WTC11 (cell line): ENCODE measurements around the gene ZNF282. TPM values are rescaled to one million over a fixed set of nuclear protein-coding genes. Genes with fewer than 3 reads are reported as not detected.

ENCODE experiments used
- ATAC-seq: fragments of 200-7000 bp; cut with Tn5 transposase; 2 replicates; pipeline ENCODE4 v1.10.0; 2021; ENCODE audit warnings: mild to moderate bottlenecking, moderate library complexity
- CTCF ChIA-PET: fragments of 300-600 bp; sonication (Branson Sonifier 250); formaldehyde crosslinking; loops from one replicate; lab custom pipeline; 2021; ENCODE audit warnings: antibody characterized with exemption; lab: Charles Lee
- POLR2A ChIA-PET: fragments of 350-600 bp; sonication (Branson Sonifier 250); formaldehyde crosslinking; loops from one replicate; lab custom pipeline; 2021; ENCODE audit warnings: antibody characterized with exemption; lab: Charles Lee
- DNase-seq: peaks from one replicate; pipeline ENCODE4 v3.0.0; 2021; ENCODE audit warnings: low spot score
- H3K27ac Mint-ChIP-seq: 2 replicates; pipeline ENCODE4 v1.8.0; 2021; ENCODE audit warnings: mixed read lengths
- H3K27me3 Mint-ChIP-seq: 2 replicates; pipeline ENCODE4 v1.8.0; 2021; ENCODE audit warnings: low read depth, mild to moderate bottlenecking, moderate library complexity, mixed read lengths
- H3K36me3 Mint-ChIP-seq: 2 replicates; pipeline ENCODE4 v1.8.0; 2021; ENCODE audit warnings: mixed read lengths
- H3K4me1 Mint-ChIP-seq: 2 replicates; pipeline ENCODE4 v1.8.0; 2022; ENCODE audit warnings: mixed read lengths
- H3K4me3 Mint-ChIP-seq: 2 replicates; pipeline ENCODE4 v1.8.0; 2021; ENCODE audit warnings: mild to moderate bottlenecking, moderate library complexity, mixed read lengths
- H3K9me3 Mint-ChIP-seq: 2 replicates; pipeline ENCODE4 v1.8.0; 2021; ENCODE audit warnings: mixed read lengths
- CREB1 ChIP-seq: sonication (generic); formaldehyde crosslinking; IDR thresholded peaks from 2 replicates; pipeline ENCODE4 v1.8.0; 2023; ENCODE audit warnings: mild to moderate bottlenecking, missing genetic modification reagents
- ELF4 ChIP-seq: sonication (generic); formaldehyde crosslinking; IDR thresholded peaks from 2 replicates; pipeline ENCODE4 v1.8.1; 2022; ENCODE audit warnings: low read depth, mild to moderate bottlenecking, moderate library complexity, missing genetic modification reagents
- EMX1 ChIP-seq: fragments of 250-450 bp; sonication (Bioruptor Pico); IDR thresholded peaks from 2 replicates; pipeline ENCODE4 v1.8.0; 2021; ENCODE audit warnings: mild to moderate bottlenecking
- ESRRA ChIP-seq: sonication (generic); formaldehyde crosslinking; IDR thresholded peaks from 2 replicates; pipeline ENCODE4 v1.8.1; 2022; ENCODE audit warnings: mild to moderate bottlenecking, missing genetic modification reagents, borderline replicate concordance
- ETV6 ChIP-seq: sonication (generic); formaldehyde crosslinking; IDR thresholded peaks from 2 replicates; pipeline ENCODE4 v1.8.1; 2022; ENCODE audit warnings: mild to moderate bottlenecking, missing genetic modification reagents
- FOXJ3 ChIP-seq: sonication (generic); formaldehyde crosslinking; IDR thresholded peaks from 2 replicates; pipeline ENCODE4 v1.9.0; 2021; ENCODE audit warnings: missing genetic modification reagents, mild to moderate bottlenecking, borderline replicate concordance
- FOXK1 ChIP-seq: sonication (generic); formaldehyde crosslinking; IDR thresholded peaks from 2 replicates; pipeline ENCODE4 v1.8.0; 2022; ENCODE audit warnings: mild to moderate bottlenecking, moderate library complexity, missing genetic modification reagents
- FOXP1 ChIP-seq: sonication (generic); formaldehyde crosslinking; IDR thresholded peaks from 2 replicates; pipeline ENCODE4 v1.8.0; 2022; ENCODE audit warnings: missing genetic modification reagents, mild to moderate bottlenecking, moderate library complexity, borderline replicate concordance
- GABPB1 ChIP-seq: sonication (generic); formaldehyde crosslinking; IDR thresholded peaks from 2 replicates; pipeline ENCODE4 v1.8.1; 2023; ENCODE audit warnings: mild to moderate bottlenecking, missing genetic modification reagents
- GTF2I ChIP-seq: fragments of 250-450 bp; sonication (Bioruptor Pico); conservative IDR thresholded peaks from 2 replicates; pipeline ENCODE4 v1.4.0; 2021; ENCODE audit warnings: mild to moderate bottlenecking
- IRF2 ChIP-seq: sonication (generic); formaldehyde crosslinking; IDR thresholded peaks from 2 replicates; pipeline ENCODE4 v1.8.0; 2022; ENCODE audit warnings: low read depth, missing genetic modification reagents, borderline replicate concordance
- JUN ChIP-seq: sonication (generic); formaldehyde crosslinking; IDR thresholded peaks from 2 replicates; pipeline ENCODE4 v1.8.0; 2023; ENCODE audit warnings: mild to moderate bottlenecking, missing genetic modification reagents
- KAT7 ChIP-seq: sonication (generic); formaldehyde crosslinking; IDR thresholded peaks from 2 replicates; pipeline ENCODE4 v1.8.1; 2023; ENCODE audit warnings: missing genetic modification reagents, mild to moderate bottlenecking, borderline replicate concordance
- MYBL2 ChIP-seq: sonication (generic); formaldehyde crosslinking; IDR thresholded peaks from 2 replicates; pipeline ENCODE4 v1.8.1; 2023; ENCODE audit warnings: mild to moderate bottlenecking, moderate library complexity, missing genetic modification reagents
- NFYB ChIP-seq: sonication (generic); formaldehyde crosslinking; conservative IDR thresholded peaks from 2 replicates; pipeline ENCODE4 v1.8.0; 2022; ENCODE audit warnings: low read depth, missing genetic modification reagents
- NR2C2 ChIP-seq: sonication (generic); formaldehyde crosslinking; IDR thresholded peaks from 2 replicates; pipeline ENCODE4 v1.8.0; 2022; ENCODE audit warnings: mild to moderate bottlenecking, missing genetic modification reagents
- NR3C1 ChIP-seq: sonication (generic); formaldehyde crosslinking; conservative IDR thresholded peaks from 2 replicates; pipeline ENCODE4 v1.8.1; 2023; ENCODE audit warnings: low read depth, mild to moderate bottlenecking, missing genetic modification reagents
- PRRX2 ChIP-seq: fragments of 250-450 bp; sonication (Bioruptor Pico); IDR thresholded peaks from 2 replicates; pipeline ENCODE4 v1.8.0; 2021; ENCODE audit warnings: mild to moderate bottlenecking
- RELA ChIP-seq: sonication (generic); formaldehyde crosslinking; IDR thresholded peaks from 2 replicates; pipeline ENCODE4 v1.8.1; 2022; ENCODE audit warnings: missing genetic modification reagents, mild to moderate bottlenecking, borderline replicate concordance
- RORB ChIP-seq: fragments of 250-450 bp; sonication (Bioruptor Pico); IDR thresholded peaks from 2 replicates; pipeline ENCODE4 v1.9.0; 2021; ENCODE audit warnings: mild to moderate bottlenecking
- SMAD4 ChIP-seq: sonication (generic); formaldehyde crosslinking; IDR thresholded peaks from 2 replicates; pipeline ENCODE4 v1.8.0; 2022; ENCODE audit warnings: mild to moderate bottlenecking, missing genetic modification reagents
- SOX15 ChIP-seq: fragments of 250-450 bp; sonication (Bioruptor Pico); IDR thresholded peaks from 2 replicates; pipeline ENCODE4 v1.9.0; 2021; ENCODE audit warnings: mild to moderate bottlenecking
- TEAD4 ChIP-seq: sonication (generic); formaldehyde crosslinking; IDR thresholded peaks from 2 replicates; pipeline ENCODE4 v1.8.0; 2022; ENCODE audit warnings: mild to moderate bottlenecking, missing genetic modification reagents
- ZBTB21 ChIP-seq: sonication (generic); formaldehyde crosslinking; IDR thresholded peaks from 2 replicates; pipeline ENCODE4 v1.8.1; 2023; ENCODE audit warnings: mild to moderate bottlenecking, missing genetic modification reagents, borderline replicate concordance
- ZNF121 ChIP-seq: sonication (generic); formaldehyde crosslinking; IDR thresholded peaks from 2 replicates; pipeline ENCODE4 v1.8.0; 2023; ENCODE audit warnings: missing genetic modification reagents
- ZNF219 ChIP-seq: sonication (generic); formaldehyde crosslinking; IDR thresholded peaks from 2 replicates; pipeline ENCODE4 v1.8.0; 2023; ENCODE audit warnings: missing genetic modification reagents, mild to moderate bottlenecking, borderline replicate concordance
- ZNF263 ChIP-seq: sonication (generic); formaldehyde crosslinking; IDR thresholded peaks from 2 replicates; pipeline ENCODE4 v1.8.1; 2022; ENCODE audit warnings: low read depth, mild to moderate bottlenecking, moderate library complexity, missing genetic modification reagents
- ZNF396 ChIP-seq: fragments of 250-450 bp; sonication (Bioruptor Pico); IDR thresholded peaks from 2 replicates; pipeline ENCODE4 v1.8.0; 2021; ENCODE audit warnings: mild to moderate bottlenecking, moderate library complexity, borderline replicate concordance
- total RNA-seq: library from RNA; stranded (reverse); gene quantifications from 3 replicates; pipeline ENCODE4 v1.2.3, GENCODE V29; 2021
- TF ChIP-seq, protein P1 (sequence below): sonication (generic); formaldehyde crosslinking; IDR thresholded peaks from 2 replicates; pipeline ENCODE4 v1.8.0; 2022; ENCODE audit warnings: mild to moderate bottlenecking, missing genetic modification reagents
- TF ChIP-seq, protein P2 (sequence below): sonication (generic); formaldehyde crosslinking; IDR thresholded peaks from 2 replicates; pipeline ENCODE4 v1.8.0; 2023; ENCODE audit warnings: missing genetic modification reagents
- TF ChIP-seq, protein P3 (sequence below): sonication (generic); formaldehyde crosslinking; conservative IDR thresholded peaks from 2 replicates; pipeline ENCODE4 v1.8.1; 2022; ENCODE audit warnings: mild to moderate bottlenecking, missing genetic modification reagents
- TF ChIP-seq, protein P4 (sequence below): sonication (generic); formaldehyde crosslinking; IDR thresholded peaks from 2 replicates; pipeline ENCODE4 v1.8.1; 2023; ENCODE audit warnings: mild to moderate bottlenecking, missing genetic modification reagents, moderate library complexity
- TF ChIP-seq, protein P5 (sequence below): sonication (generic); formaldehyde crosslinking; IDR thresholded peaks from 2 replicates; pipeline ENCODE4 v1.8.0; 2022; ENCODE audit warnings: mild to moderate bottlenecking, missing genetic modification reagents

ZNF282 gene
- total RNA-seq, 1 experiment from 2014 or later: 38.5 TPM

DNA sequence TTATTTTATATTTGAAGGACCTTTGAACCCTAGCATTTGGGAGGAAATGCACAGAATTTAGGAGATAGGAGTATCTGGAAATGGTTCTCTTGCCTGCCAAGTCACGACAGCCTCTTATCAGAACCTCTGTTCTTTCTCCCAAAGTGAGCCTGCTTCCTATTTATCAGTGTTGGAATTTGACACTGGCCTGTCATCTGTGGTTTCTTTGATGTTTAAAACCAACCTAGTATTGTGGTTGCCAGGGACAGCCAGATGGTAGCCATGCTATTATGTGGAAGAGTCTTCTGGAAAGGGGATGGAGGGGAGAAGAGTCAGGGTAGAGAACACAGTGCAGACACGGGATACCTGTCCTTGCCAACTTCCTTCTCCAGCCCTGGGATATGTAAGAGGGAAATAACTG, 21.1 kb downstream of the ZNF282 start (continued):
- TF ChIP-seq MYBL2 (CRISPR knock-in tag): no peak
- TF ChIP-seq ETV6 (CRISPR knock-in tag): no peak
- TF ChIP-seq SOX15 (CRISPR knock-in tag): no peak
- TF ChIP-seq, protein P1, sequence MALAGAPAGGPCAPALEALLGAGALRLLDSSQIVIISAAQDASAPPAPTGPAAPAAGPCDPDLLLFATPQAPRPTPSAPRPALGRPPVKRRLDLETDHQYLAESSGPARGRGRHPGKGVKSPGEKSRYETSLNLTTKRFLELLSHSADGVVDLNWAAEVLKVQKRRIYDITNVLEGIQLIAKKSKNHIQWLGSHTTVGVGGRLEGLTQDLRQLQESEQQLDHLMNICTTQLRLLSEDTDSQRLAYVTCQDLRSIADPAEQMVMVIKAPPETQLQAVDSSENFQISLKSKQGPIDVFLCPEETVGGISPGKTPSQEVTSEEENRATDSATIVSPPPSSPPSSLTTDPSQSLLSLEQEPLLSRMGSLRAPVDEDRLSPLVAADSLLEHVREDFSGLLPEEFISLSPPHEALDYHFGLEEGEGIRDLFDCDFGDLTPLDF (CRISPR knock-in tag): no peak
- TF ChIP-seq TEAD4 (CRISPR knock-in tag): no peak
- no peak for TF ChIP-seq NR3C1 (CRISPR knock-in tag)
- TF ChIP-seq, protein P2, sequence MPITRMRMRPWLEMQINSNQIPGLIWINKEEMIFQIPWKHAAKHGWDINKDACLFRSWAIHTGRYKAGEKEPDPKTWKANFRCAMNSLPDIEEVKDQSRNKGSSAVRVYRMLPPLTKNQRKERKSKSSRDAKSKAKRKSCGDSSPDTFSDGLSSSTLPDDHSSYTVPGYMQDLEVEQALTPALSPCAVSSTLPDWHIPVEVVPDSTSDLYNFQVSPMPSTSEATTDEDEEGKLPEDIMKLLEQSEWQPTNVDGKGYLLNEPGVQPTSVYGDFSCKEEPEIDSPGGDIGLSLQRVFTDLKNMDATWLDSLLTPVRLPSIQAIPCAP: no peak
- no peak for TF ChIP-seq IRF2 (CRISPR knock-in tag)
- TF ChIP-seq ESRRA (CRISPR knock-in tag): no peak
- no peak for TF ChIP-seq FOXJ3
- TF ChIP-seq, all 79 proteins: peak for 0

DNA sequence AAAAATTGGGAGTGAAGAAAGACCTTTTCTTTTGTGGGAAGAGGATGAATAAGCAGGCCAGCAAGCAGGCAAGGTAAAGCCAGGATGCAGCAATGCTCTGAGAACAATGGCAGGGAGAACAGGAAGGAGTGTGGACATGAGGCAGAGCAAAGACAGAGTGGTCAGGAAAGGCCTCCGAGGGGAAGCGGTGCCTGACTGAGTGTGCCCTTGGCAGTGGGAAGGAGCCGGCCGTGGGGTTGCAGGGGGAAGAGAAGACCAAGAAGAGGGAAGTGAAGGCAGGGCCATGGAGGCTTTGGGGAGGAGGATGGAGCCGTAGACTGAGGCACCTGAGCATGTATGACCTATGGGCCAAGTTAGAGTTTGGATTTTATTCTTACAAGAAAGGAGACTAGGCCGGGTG, 22.2 kb downstream of the ZNF282 start:
- POLR2A ChIA-PET: no interaction called here
- H3K27me3 Mint-ChIP-seq: no peaks in the 10 kb centered on the region

DNA sequence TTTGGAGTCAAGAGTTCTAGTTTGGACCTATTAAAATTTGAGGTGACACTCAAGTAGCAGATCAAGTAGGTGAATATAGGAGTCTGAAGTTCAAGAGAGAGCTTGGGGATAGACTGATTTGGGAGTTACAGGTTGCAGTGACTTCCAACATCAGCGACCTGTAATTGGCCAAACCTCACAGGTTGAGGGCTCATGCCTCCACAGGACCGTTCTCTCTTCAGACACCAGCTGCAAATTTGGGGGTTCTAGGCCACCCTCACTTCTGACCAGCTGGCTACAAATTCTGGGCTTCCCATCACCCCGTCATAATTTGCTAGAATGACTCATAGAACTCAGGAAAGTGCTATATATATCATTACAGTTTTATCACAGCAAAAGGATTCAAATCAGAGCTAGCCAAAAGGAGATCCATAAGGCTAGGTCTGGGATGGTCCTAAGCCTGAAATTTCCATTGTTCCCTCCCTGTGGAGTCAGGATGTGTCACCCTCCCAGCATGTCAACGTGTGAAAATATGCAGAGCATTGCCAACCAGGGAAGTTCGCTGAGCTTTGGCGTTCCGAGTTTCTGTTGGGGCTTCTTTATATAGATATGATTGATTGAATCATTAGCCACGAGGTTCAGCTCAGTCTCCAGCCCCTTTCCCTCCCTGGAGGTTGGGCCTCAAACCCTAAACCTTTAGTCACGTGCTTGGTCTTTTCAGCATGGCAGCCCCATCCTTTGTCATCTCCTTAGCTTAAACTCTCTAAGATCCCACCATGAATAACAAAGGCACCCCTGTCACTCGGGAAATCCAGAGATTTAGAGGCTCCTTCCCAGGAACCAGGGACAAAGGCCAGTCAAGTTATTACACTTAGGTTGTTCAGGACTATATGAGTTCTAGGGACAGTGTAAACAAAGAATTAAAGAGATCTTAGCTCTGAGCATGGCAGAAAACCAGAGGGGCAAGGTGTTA, 23.4 kb downstream of the ZNF282 start:
- H3K27me3 Mint-ChIP-seq: no peaks in the 10 kb centered on the region
- peaks cover 75% of the 10 kb centered on the region for H3K36me3 Mint-ChIP-seq
- DNase-seq (no peak), ATAC-seq (no peak)
- H3K4me1 Mint-ChIP-seq: peaks cover 13% of the 10 kb centered on the region
- peak overlapping the region; percentile 51 for H3K27ac Mint-ChIP-seq
- H3K4me3 Mint-ChIP-seq: no peak overlapping the region
- ChIA-PET CTCF (interaction anchor here (0.8 to 1.1 kb wide), 2 partner anchors 23 to 43 kb away, joined by 3 to 5 read pairs; partner anchors contain the start of genes ZNF282 and ZNF783), POLR2A (interaction anchor here (0.9 kb wide), 1 partner anchor 66 kb away, joined by 3 read pairs; no protein-coding TSS in a partner anchor)
- H3K9me3 Mint-ChIP-seq: no peaks in the 10 kb centered on the region
- TF ChIP-seq SOX15 (CRISPR knock-in tag) (no peak), ELF4 (no peak), GTF2I (no peak), ZNF121 (CRISPR knock-in tag) (no peak), ESRRA (CRISPR knock-in tag) (no peak), GABPB1 (no peak), NFYB (CRISPR knock-in tag) (no peak), KAT7 (CRISPR knock-in tag) (no peak), EMX1 (CRISPR knock-in tag) (no peak), MYBL2 (CRISPR knock-in tag) (no peak), ETV6 (CRISPR knock-in tag) (no peak), RORB (no peak)

More for the DNA sequence above, 22.2 kb downstream of the ZNF282 start:
- Mint-ChIP-seq H3K27ac (no peak overlapping the region; the same call in 1 of the 2 replicates), H3K4me1 (peaks cover 13% of the 10 kb centered on the region), H3K4me3 (no peak overlapping the region), H3K9me3 (no peaks in the 10 kb centered on the region), H3K36me3 (peaks cover 81% of the 10 kb centered on the region)
- no peak for TF ChIP-seq CREB1 (CRISPR knock-in tag)
- TF ChIP-seq ZNF219 (CRISPR knock-in tag): no peak
- no peak for TF ChIP-seq JUN (CRISPR knock-in tag)
- no peak for TF ChIP-seq FOXK1 (CRISPR knock-in tag)
- TF ChIP-seq ZBTB21 (CRISPR knock-in tag): no peak
- TF ChIP-seq SMAD4 (CRISPR knock-in tag): no peak
- TF ChIP-seq RELA: no peak
- TF ChIP-seq, protein P3, sequence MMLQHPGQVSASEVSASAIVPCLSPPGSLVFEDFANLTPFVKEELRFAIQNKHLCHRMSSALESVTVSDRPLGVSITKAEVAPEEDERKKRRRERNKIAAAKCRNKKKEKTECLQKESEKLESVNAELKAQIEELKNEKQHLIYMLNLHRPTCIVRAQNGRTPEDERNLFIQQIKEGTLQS (CRISPR knock-in tag): no peak
- TF ChIP-seq NR2C2: no peak
- TF ChIP-seq ZNF396 (CRISPR knock-in tag): no peak
- TF ChIP-seq, protein P4, sequence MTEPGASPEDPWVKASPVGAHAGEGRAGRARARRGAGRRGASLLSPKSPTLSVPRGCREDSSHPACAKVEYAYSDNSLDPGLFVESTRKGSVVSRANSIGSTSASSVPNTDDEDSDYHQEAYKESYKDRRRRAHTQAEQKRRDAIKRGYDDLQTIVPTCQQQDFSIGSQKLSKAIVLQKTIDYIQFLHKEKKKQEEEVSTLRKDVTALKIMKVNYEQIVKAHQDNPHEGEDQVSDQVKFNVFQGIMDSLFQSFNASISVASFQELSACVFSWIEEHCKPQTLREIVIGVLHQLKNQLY: no peak
- TF ChIP-seq FOXP1 (CRISPR knock-in tag): no peak
- no peak for TF ChIP-seq ZNF263 (CRISPR knock-in tag)
- TF ChIP-seq PRRX2 (CRISPR knock-in tag): no peak
- TF ChIP-seq, protein P5, sequence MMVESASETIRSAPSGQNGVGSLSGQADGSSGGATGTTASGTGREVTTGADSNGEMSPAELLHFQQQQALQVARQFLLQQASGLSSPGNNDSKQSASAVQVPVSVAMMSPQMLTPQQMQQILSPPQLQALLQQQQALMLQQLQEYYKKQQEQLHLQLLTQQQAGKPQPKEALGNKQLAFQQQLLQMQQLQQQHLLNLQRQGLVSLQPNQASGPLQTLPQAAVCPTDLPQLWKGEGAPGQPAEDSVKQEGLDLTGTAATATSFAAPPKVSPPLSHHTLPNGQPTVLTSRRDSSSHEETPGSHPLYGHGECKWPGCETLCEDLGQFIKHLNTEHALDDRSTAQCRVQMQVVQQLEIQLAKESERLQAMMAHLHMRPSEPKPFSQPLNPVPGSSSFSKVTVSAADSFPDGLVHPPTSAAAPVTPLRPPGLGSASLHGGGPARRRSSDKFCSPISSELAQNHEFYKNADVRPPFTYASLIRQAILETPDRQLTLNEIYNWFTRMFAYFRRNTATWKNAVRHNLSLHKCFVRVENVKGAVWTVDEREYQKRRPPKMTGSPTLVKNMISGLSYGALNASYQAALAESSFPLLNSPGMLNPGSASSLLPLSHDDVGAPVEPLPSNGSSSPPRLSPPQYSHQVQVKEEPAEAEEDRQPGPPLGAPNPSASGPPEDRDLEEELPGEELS (CRISPR knock-in tag): no peak
- DNase-seq (no peak), ATAC-seq (no peak)
- CTCF ChIA-PET: no interaction called here
